Keratinocyte (primary cell): Measurements from ENCODE around the gene MAN2C1. TPM values are rescaled to one million over a fixed set of nuclear protein-coding genes. Genes with fewer than 3 reads are reported as not detected.

Experiments used
- DNase-seq: peaks from one replicate; pipeline ENCODE4 v3.0.0-alpha.2; 2011; ENCODE audit warnings: low read depth, missing footprints, low spot score
- FAIRE-seq: peaks from 2 replicates; lab custom pipeline; 2011; peaks lifted over from hg19 to GRCh38; lab: Jason Lieb, UNC
- H2AFZ ChIP-seq: 2 replicates; pipeline ENCODE4 v1.6.0; 2012; ENCODE audit warnings: low read length, control low read depth, inconsistent platforms; ENCODE audit not compliant: control insufficient read depth
- H3K27ac ChIP-seq: 2 replicates; pipeline ENCODE4 v1.5.1; 2011; ENCODE audit warnings: low read length; ENCODE audit not compliant: control insufficient read depth, insufficient read depth
- H3K27me3 ChIP-seq: 3 replicates; pipeline ENCODE4 v1.6.0; 2011; ENCODE audit warnings: low read length; ENCODE audit not compliant: control insufficient read depth, insufficient read depth; ENCODE audit errors: extremely low read depth
- H3K36me3 ChIP-seq, 2 experiments: 2 replicates in 1 of 2; 3 replicates in 1 of 2; pipeline ENCODE4 v1.5.1; 2011; ENCODE audit warnings: low read length in 2 of 2, mild to moderate bottlenecking in 1 of 2; ENCODE audit not compliant: control insufficient read depth in 2 of 2, insufficient read depth in 2 of 2; ENCODE audit errors: extremely low read depth in 1 of 2
- H3K4me1 ChIP-seq: 3 replicates; pipeline ENCODE4 v1.5.1; 2011; ENCODE audit warnings: low read length; ENCODE audit not compliant: control insufficient read depth, insufficient read depth; ENCODE audit errors: extremely low read depth
- H3K4me2 ChIP-seq: 3 replicates; pipeline ENCODE4 v1.6.0; 2011; ENCODE audit warnings: low read depth, low read length; ENCODE audit not compliant: control insufficient read depth, insufficient read depth; ENCODE audit errors: extremely low read depth
- H3K4me3 ChIP-seq, 3 experiments: fragments of 200-600 bp in 1 of 3; sonication (generic) in 1 of 3; 2 replicates in 2 of 3; 3 replicates in 1 of 3; pipeline ENCODE4 v1.5.1; 2011 to 2016; ENCODE audit warnings: low read length in 3 of 3, mild to moderate bottlenecking in 3 of 3, control low read depth in 2 of 3, inconsistent platforms in 1 of 3, low read depth in 1 of 3, mixed read lengths in 1 of 3, mixed run types in 1 of 3, moderate library complexity in 1 of 3; ENCODE audit not compliant: control insufficient read depth in 2 of 3, insufficient read depth in 2 of 3; ENCODE audit errors: extremely low read depth in 1 of 3
- H3K79me2 ChIP-seq: 2 replicates; pipeline ENCODE4 v1.6.0; 2012; ENCODE audit warnings: low read length; ENCODE audit not compliant: control insufficient read depth, insufficient read depth
- H3K9ac ChIP-seq: 3 replicates; pipeline ENCODE4 v1.6.0; 2011; ENCODE audit warnings: low read length; ENCODE audit not compliant: control insufficient read depth, insufficient read depth; ENCODE audit errors: extremely low read depth
- H3K9me1 ChIP-seq: 3 replicates; pipeline ENCODE4 v1.6.0; 2011; ENCODE audit warnings: low read length; ENCODE audit not compliant: control insufficient read depth, insufficient read depth; ENCODE audit errors: extremely low read depth
- H3K9me3 ChIP-seq: 2 replicates; pipeline ENCODE4 v1.5.1; 2012; ENCODE audit warnings: low read depth, low read length; ENCODE audit not compliant: control insufficient read depth
- H4K20me1 ChIP-seq: 3 replicates; pipeline ENCODE4 v1.6.0; 2011; ENCODE audit warnings: low read length; ENCODE audit not compliant: control insufficient read depth, insufficient read depth; ENCODE audit errors: extremely low read depth
- CTCF ChIP-seq, 3 experiments: IDR thresholded peaks in 1 of 3; conservative IDR thresholded peaks in 1 of 3; optimal IDR thresholded peaks in 1 of 3; 2 replicates in 2 of 3; 3 replicates in 1 of 3; pipeline versions ENCODE3 to v1.5.1; 2011; ENCODE audit warnings: low read length in 3 of 3, mild to moderate bottlenecking in 3 of 3, moderate library complexity in 2 of 3, control low read depth in 1 of 3, inconsistent platforms in 1 of 3; ENCODE audit not compliant: insufficient read depth in 2 of 3; ENCODE audit errors: extremely low read depth in 1 of 3
- EZH2 ChIP-seq: IDR thresholded peaks from one replicate; pipeline ENCODE4 v1.6.1; 2012; ENCODE audit warnings: inconsistent platforms, mild to moderate bottlenecking, low read length, moderate library complexity
- dilution Hi-C: fragments of 300-500 bp; cut with MboI; formaldehyde crosslinking; loops from one replicate; pipeline ENCODE4 v1.7.0; 2020; ENCODE audit warnings: low sequenced_read_pairs; ENCODE audit not compliant: extremely low pct_ligation_motif_present
- polyA plus RNA-seq, 5 experiments: library from polyadenylated mRNA; depleted of rRNA in 3 of 5; stranded (reverse) in 3 of 5; stranded (forward) in 1 of 5; unstranded in 1 of 5; fragments of >200 nt; gene quantifications; 1 replicate in 1 of 5; 2 replicates in 3 of 5; 3 replicates in 1 of 5; pipeline versions ENCODE4 v1.2.1 to v1.2.3, GENCODE V29; 2011 to 2012; ENCODE audit warnings: missing spikeins in 2 of 5, low read depth in 1 of 5, low replicate concordance in 1 of 5

MAN2C1 gene
- polyA plus RNA-seq, 1 donor (not counting 4 experiments of a cell fraction or from before 2014, with no cell fraction given): 35.4 TPM

- dilution Hi-C loops: no loop called here
- Histone ChIP-seq H3K27ac (no peak overlapping the region), H4K20me1 (no peaks in the 10 kb centered on the region), H3K27me3 (no peaks in the 10 kb centered on the region), H3K9me3 (no peaks in the 10 kb centered on the region), H3K4me3 (no peak overlapping the region), H2AFZ (no peak overlapping the region), H3K9ac (no peak overlapping the region), H3K79me2 (no peaks in the 10 kb centered on the region), H3K36me3 (peaks cover 13 to 34% of the 10 kb centered on the region in 2 experiments), H3K4me1 (no peaks in the 10 kb centered on the region), H3K4me2 (no peak overlapping the region), H3K9me1 (no peaks in the 10 kb centered on the region)
- TF ChIP-seq CTCF (optimal IDR thresholded peaks at IDR 0.05 in 1 of 3, IDR thresholded peaks at IDR 0.05 in 1 of 3, conservative IDR thresholded peaks at IDR 0.05 in 1 of 3; ENCODE audit: extremely low read depth in 1 of 3, insufficient read depth in 2 of 3, low read length in 3 of 3) (no peak), EZH2 (no peak)
- FAIRE-seq: no peak
- DNase-seq: no peak
Observed at GRCh38 chr15:75356006-75356405, 12.4 kb downstream of the MAN2C1 start.

GRCh38 chr15:75355369-75355768, 13.0 kb downstream of the MAN2C1 start:
- TF ChIP-seq CTCF (optimal IDR thresholded peaks at IDR 0.05 in 1 of 3, IDR thresholded peaks at IDR 0.05 in 1 of 3, conservative IDR thresholded peaks at IDR 0.05 in 1 of 3; ENCODE audit: extremely low read depth in 1 of 3, insufficient read depth in 2 of 3, low read length in 3 of 3) (no peak), EZH2 (no peak)
- H3K36me3 ChIP-seq: peaks cover 13 to 33% of the 10 kb centered on the region in 2 experiments

More at GRCh38 chr15:75355369-75355768, 13.0 kb downstream of the MAN2C1 start:
- Histone ChIP-seq H3K4me2 (no peak overlapping the region), H3K79me2 (no peaks in the 10 kb centered on the region), H4K20me1 (no peaks in the 10 kb centered on the region), H3K9ac (no peak overlapping the region), H3K4me1 (no peaks in the 10 kb centered on the region), H3K9me3 (no peaks in the 10 kb centered on the region), H2AFZ (no peak overlapping the region), H3K9me1 (no peaks in the 10 kb centered on the region), H3K27me3 (no peaks in the 10 kb centered on the region), H3K27ac (no peak overlapping the region), H3K4me3 (no peak overlapping the region)
- dilution Hi-C loops: no loop called here
- FAIRE-seq: no peak
- no peak for DNase-seq
